CD14-positive monocyte (primary cell): ENCODE data around the gene MND1. TPM values are rescaled to one million over a fixed set of nuclear protein-coding genes. Genes with fewer than 3 reads are reported as not detected.
A peak's percentile ranks its signal among the peaks of the same experiment; 100 is the strongest.

Source experiments
- DNase-seq, 3 donors: peaks; one replicate each; pipeline ENCODE4 v3.0.0-alpha.2; 2011 to 2022
- H2AFZ ChIP-seq: 2 replicates; pipeline ENCODE4 v1.6.0; 2012; ENCODE audit warnings: mild to moderate bottlenecking, low read depth, low read length, inconsistent platforms; ENCODE audit not compliant: insufficient read depth, poor library complexity, severe bottlenecking
- H3K27ac ChIP-seq, 2 donors: 1 replicate in 1 of 2; 2 replicates in 1 of 2; pipeline ENCODE4 v1.5.1; 2012 to 2013; ENCODE audit warnings: low read length in 2 of 2, control low read depth in 1 of 2, inconsistent platforms in 1 of 2, low read depth in 1 of 2, mild to moderate bottlenecking in 1 of 2
- H3K27me3 ChIP-seq, 2 donors: one replicate each; pipeline versions ENCODE4 v1.6.0 to v1.6.1; 2011 to 2013; ENCODE audit warnings: low read length in 2 of 2; ENCODE audit not compliant: control insufficient read depth in 2 of 2, insufficient read depth in 2 of 2
- H3K36me3 ChIP-seq, 2 donors: replicated peaks in 1 of 2; 1 replicate in 1 of 2; 2 replicates in 1 of 2; pipeline versions ENCODE4 v1.5.1 to v1.6.1; 2012 to 2013; ENCODE audit warnings: low read length in 2 of 2, control low read depth in 1 of 2, inconsistent platforms in 1 of 2, mild to moderate bottlenecking in 1 of 2; ENCODE audit not compliant: insufficient read depth in 2 of 2, control insufficient read depth in 1 of 2
- H3K4me1 ChIP-seq, 2 donors: 1 replicate in 1 of 2; 2 replicates in 1 of 2; pipeline versions ENCODE4 v1.5.1 to v1.6.1; 2012 to 2013; ENCODE audit warnings: low read length in 2 of 2, control low read depth in 1 of 2, inconsistent platforms in 1 of 2, mild to moderate bottlenecking in 1 of 2, moderate library complexity in 1 of 2; ENCODE audit not compliant: insufficient read depth in 2 of 2, control insufficient read depth in 1 of 2
- H3K4me2 ChIP-seq: replicated peaks from 2 replicates; pipeline ENCODE3; 2012; ENCODE audit warnings: low read length, moderate library complexity, mild to moderate bottlenecking; ENCODE audit not compliant: poor library complexity, severe bottlenecking; ENCODE audit errors: extremely low read depth
- H3K4me3 ChIP-seq, 3 experiments: fragments of 200-600 bp in 1 of 3; sonication (generic) in 1 of 3; replicated peaks in 1 of 3; 1 replicate in 2 of 3; 2 replicates in 1 of 3; pipeline ENCODE4 v1.5.1; 2011 to 2013; ENCODE audit warnings: low read length in 3 of 3, mild to moderate bottlenecking in 3 of 3, control low read depth in 2 of 3, low read depth in 2 of 3, inconsistent platforms in 1 of 3, moderate library complexity in 1 of 3
- H3K79me2 ChIP-seq: 2 replicates; pipeline ENCODE4 v1.6.0; 2012; ENCODE audit warnings: mild to moderate bottlenecking, control low read depth, inconsistent platforms, low read length, moderate library complexity; ENCODE audit not compliant: insufficient read depth
- H3K9ac ChIP-seq: 2 replicates; pipeline ENCODE4 v1.6.0; 2017; ENCODE audit warnings: low read length, mild to moderate bottlenecking; ENCODE audit not compliant: insufficient read depth, poor library complexity, severe bottlenecking
- H3K9me3 ChIP-seq, 2 donors: replicated peaks in 1 of 2; 1 replicate in 1 of 2; 2 replicates in 1 of 2; pipeline versions ENCODE4 v1.5.1 to v1.6.1; 2012 to 2013; ENCODE audit warnings: low read length in 2 of 2, control low read depth in 1 of 2; ENCODE audit not compliant: control insufficient read depth in 1 of 2, insufficient read depth in 1 of 2
- H4K20me1 ChIP-seq: 2 replicates; pipeline ENCODE4 v1.6.0; 2012; ENCODE audit warnings: mild to moderate bottlenecking, low read length, control low read depth, moderate library complexity; ENCODE audit not compliant: insufficient read depth
- H3K27ac Mint-ChIP-seq, 7 donors: one replicate each; pipeline ENCODE4 v1.8.0; 2020; ENCODE audit warnings: mild to moderate bottlenecking in 7 of 7, mixed read lengths in 7 of 7, moderate library complexity in 6 of 7, inconsistent platforms in 2 of 7
- H3K27me3 Mint-ChIP-seq, 3 donors: one replicate each; pipeline ENCODE4 v1.8.0; 2021 to 2022; ENCODE audit warnings: low read depth in 3 of 3, mild to moderate bottlenecking in 3 of 3, mixed read lengths in 3 of 3, moderate library complexity in 3 of 3, inconsistent platforms in 1 of 3
- H3K36me3 Mint-ChIP-seq, 2 donors: one replicate each; pipeline ENCODE4 v1.8.0; 2020; ENCODE audit warnings: mixed read lengths in 2 of 2, inconsistent platforms in 1 of 2, mild to moderate bottlenecking in 1 of 2
- H3K4me1 Mint-ChIP-seq: one replicate; pipeline ENCODE4 v1.8.0; 2020; ENCODE audit warnings: mild to moderate bottlenecking, mixed read lengths
- H3K4me3 Mint-ChIP-seq, 2 donors: one replicate each; pipeline ENCODE4 v1.8.0; 2020; ENCODE audit warnings: mild to moderate bottlenecking in 2 of 2, mixed read lengths in 2 of 2, moderate library complexity in 1 of 2
- H3K9me3 Mint-ChIP-seq, 7 donors: one replicate each; pipeline ENCODE4 v1.8.0; 2020 to 2022; ENCODE audit warnings: mixed read lengths in 7 of 7, mild to moderate bottlenecking in 6 of 7, moderate library complexity in 6 of 7, inconsistent platforms in 2 of 7
- WGBS: methylation state at CpG from one replicate; pipeline ENCODE4 v1.1.5; 2013; ENCODE audit warnings: missing lambda C conversion rate; ENCODE audit not compliant: insufficient coverage; 5-methylcytosine and 5-hydroxymethylcytosine counted together
- intact Hi-C, 2 donors: fragments of 100-400 bp; cut with micrococcal nuclease; formaldehyde crosslinking; loops; one replicate each; pipeline versions ENCODE4 v1.15.0 to v1.15.1; 2023
- polyA plus RNA-seq, 3 donors: library from polyadenylated mRNA; depleted of rRNA in 1 of 3; unstranded in 2 of 3; stranded (reverse) in 1 of 3; fragments of 300-500 nt in 2 of 3; fragments of >200 nt in 1 of 3; fragmentation: Illumina TruSeq in 2 of 3; gene quantifications; 1 replicate in 2 of 3; 2 replicates in 1 of 3; pipeline ENCODE4 v1.2.3, GENCODE V29; 2012 to 2021
- TF ChIP-seq, protein P1 (sequence below): fragments of 200-600 bp; IDR thresholded peaks from one replicate; pipeline ENCODE4 v1.8.0; 2022; ENCODE audit warnings: antibody characterized with exemption, mild to moderate bottlenecking

MND1 gene
- polyA plus RNA-seq, 3 donors = not detected

DNA sequence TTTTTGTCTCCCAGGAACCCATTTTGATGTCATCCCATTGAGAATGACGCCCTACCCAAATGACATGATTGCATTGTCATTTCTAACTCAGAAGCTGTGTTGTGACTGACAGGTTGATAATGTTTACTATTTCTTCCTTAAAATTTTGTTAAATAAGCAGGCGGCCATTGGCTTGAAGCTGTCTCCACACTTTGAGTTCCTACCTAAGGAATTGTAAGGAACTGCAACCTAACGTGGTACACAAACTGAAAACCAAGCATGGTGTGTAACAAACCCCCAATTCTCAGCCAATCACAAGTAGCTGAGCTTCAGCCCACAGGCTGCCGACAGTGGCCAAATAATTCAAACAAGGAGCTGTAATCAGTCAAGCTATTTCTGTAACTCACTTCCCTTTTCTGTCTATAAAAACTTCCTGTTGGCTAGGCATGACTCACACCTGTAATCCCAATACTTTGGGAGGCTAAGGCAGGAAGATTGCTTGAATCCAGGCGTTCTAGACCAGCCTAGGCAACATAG is 2.9 kb upstream of the MND1 start:
- H3K9ac ChIP-seq = no peak overlapping the region
- H3K27ac Mint-ChIP-seq = peak overlapping the region in 6 of 7 donors; percentile 8 to 72 (median 33)

GRCh38 chr4:153342751-153343552 is 1.5 kb upstream of the MND1 start:
- Histone ChIP-seq H3K27me3 (peaks cover 0 to 5% of the 10 kb centered on the region in 2 donors), H2AFZ (no peak overlapping the region), H3K27ac (no peak overlapping the region), H3K4me3 (no peak overlapping the region), H3K9ac (no peak overlapping the region), H3K4me2 (no peak overlapping the region), H3K4me1 (peaks cover 20 to 32% of the 10 kb centered on the region in 2 donors), H3K79me2 (peaks cover 31% of the 10 kb centered on the region), H3K9me3 (no peaks in the 10 kb centered on the region), H3K36me3 (no peaks in the 10 kb centered on the region), H4K20me1 (no peaks in the 10 kb centered on the region)
- 95% methylated on average over 6 of the region's 6 CpGs for WGBS
- H3K36me3 Mint-ChIP-seq = no peaks in the 10 kb centered on the region
- peaks cover 8 to 13% (median 9%) of the 10 kb centered on the region in 3 donors for H3K27me3 Mint-ChIP-seq
- peak overlapping the region in 1 of 2 donors; percentile 69 for H3K4me3 Mint-ChIP-seq
- intact Hi-C loops = loop anchor here (5.0 to 10.0 kb wide), 3 partner anchors 188 to 412 kb away; no protein-coding TSS in a partner anchor
- no peak overlapping the region for H3K27ac Mint-ChIP-seq
- no peaks in the 10 kb centered on the region for H3K9me3 Mint-ChIP-seq
- H3K4me1 Mint-ChIP-seq = peaks cover 43% of the 10 kb centered on the region
- TF ChIP-seq, protein P1, sequence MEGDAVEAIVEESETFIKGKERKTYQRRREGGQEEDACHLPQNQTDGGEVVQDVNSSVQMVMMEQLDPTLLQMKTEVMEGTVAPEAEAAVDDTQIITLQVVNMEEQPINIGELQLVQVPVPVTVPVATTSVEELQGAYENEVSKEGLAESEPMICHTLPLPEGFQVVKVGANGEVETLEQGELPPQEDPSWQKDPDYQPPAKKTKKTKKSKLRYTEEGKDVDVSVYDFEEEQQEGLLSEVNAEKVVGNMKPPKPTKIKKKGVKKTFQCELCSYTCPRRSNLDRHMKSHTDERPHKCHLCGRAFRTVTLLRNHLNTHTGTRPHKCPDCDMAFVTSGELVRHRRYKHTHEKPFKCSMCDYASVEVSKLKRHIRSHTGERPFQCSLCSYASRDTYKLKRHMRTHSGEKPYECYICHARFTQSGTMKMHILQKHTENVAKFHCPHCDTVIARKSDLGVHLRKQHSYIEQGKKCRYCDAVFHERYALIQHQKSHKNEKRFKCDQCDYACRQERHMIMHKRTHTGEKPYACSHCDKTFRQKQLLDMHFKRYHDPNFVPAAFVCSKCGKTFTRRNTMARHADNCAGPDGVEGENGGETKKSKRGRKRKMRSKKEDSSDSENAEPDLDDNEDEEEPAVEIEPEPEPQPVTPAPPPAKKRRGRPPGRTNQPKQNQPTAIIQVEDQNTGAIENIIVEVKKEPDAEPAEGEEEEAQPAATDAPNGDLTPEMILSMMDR = no peak
- DNase-seq = no peak

More for the DNA sequence above, 2.9 kb upstream of the MND1 start:
- no peaks in the 10 kb centered on the region for H3K9me3 ChIP-seq
- H3K36me3 Mint-ChIP-seq = no peaks in the 10 kb centered on the region
- peak overlapping the region in 1 of 2 donors; percentile 48 for H3K4me3 Mint-ChIP-seq
- peaks cover 6 to 13% (median 9%) of the 10 kb centered on the region in 3 donors for H3K27me3 Mint-ChIP-seq
- no peaks in the 10 kb centered on the region for H4K20me1 ChIP-seq
- peaks cover 34% of the 10 kb centered on the region for H3K4me1 Mint-ChIP-seq
- intact Hi-C loops = loop anchor here (5.0 to 10.0 kb wide), 3 partner anchors 187 to 413 kb away; no protein-coding TSS in a partner anchor
- peak overlapping the region in 1 of 2 donors; percentile 10 for H3K27ac ChIP-seq
- H3K27me3 ChIP-seq = peaks cover 0 to 5% of the 10 kb centered on the region in 2 donors
- H2AFZ ChIP-seq = no peak overlapping the region
- peak; percentile 38 to 76 (median 73) for DNase-seq
- H3K4me1 ChIP-seq = peaks cover 20 to 32% of the 10 kb centered on the region in 2 donors
- H3K4me2 ChIP-seq = peak overlapping the region; percentile 15
- WGBS = 15% methylated on average over 4 of the region's 5 CpGs
- peaks cover 18% of the 10 kb centered on the region for H3K79me2 ChIP-seq
- TF ChIP-seq, protein P1 = no peak
- H3K36me3 ChIP-seq = no peaks in the 10 kb centered on the region
- no peaks in the 10 kb centered on the region for H3K9me3 Mint-ChIP-seq
- no peak overlapping the region for H3K4me3 ChIP-seq
